NCI-H510A treated with DMSO at 0.1 percent for 48 hours (cell line): ENCODE data around the gene RNF146.
"Not testable (repeated sequence)": the region's sequence is repeated elsewhere in the genome, so short reads cannot be mapped to it uniquely, and the experiment has no call there.

Experiments used
- DNase-seq: peaks from one replicate; lab custom pipeline; 2025; lab: John Stamatoyannopoulos, UW

Gene RNF146

DNA sequence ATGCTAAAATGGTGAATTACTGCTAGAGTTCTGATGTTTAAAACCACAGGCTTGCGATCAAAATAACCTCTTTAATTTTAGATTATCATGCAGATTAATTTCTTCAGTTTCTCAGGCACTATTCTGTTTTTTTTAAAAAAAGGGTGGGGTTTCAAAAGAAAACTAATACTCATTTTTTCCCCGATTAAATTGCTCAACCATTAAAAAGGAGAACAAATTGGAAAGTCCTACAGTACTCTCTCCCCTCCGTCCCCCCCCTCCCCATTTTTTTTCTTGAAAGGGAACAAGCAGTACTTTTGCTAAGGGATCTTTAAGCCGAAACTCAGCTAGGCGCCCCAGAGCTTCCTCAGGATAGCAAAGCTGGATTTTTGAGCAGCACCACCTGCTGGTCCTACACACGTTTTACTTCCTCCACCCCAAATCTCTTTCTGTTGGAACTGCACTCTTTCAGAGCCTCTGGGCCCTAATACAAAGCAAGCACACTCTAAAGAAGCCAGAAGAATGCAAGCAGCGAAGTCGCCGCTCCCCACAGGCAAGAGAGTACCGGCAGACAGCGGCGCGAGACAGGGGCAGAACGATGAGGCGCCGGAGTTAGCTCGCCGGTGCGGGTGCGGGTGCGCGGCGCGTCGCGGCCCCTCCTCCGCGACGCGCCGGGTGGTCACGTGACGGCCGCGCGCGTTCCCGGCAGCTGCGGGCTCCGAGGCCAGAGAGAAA, at the start of gene RNF146:
Gene RNF146, plus strand, starts transcription at position 687 of the 714 bp plus-strand sequence. CDS start 13,475 bp downstream, outside the sequence.
- DNase-seq: peak; percentile 71

DNA sequence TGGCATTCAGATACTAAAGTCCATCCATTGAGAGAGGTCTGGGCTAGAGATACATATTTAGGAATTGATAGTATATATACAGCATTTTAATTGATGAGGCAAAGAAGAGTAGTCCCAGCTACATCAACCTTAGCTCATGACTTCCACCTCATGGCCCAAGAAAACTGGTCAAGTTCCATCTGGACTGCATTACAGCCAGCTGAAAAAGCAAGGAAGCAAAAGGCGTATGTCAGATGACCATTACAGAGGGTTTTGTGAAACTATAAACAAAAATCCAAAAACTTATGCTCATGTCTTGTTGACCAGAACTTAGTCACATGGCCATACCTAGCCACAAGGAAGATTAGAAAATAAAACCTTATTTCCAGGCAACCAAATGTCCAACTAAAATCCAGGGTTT, 46.8 kb upstream of the RNF146 start:
- no peak for DNase-seq

DNA sequence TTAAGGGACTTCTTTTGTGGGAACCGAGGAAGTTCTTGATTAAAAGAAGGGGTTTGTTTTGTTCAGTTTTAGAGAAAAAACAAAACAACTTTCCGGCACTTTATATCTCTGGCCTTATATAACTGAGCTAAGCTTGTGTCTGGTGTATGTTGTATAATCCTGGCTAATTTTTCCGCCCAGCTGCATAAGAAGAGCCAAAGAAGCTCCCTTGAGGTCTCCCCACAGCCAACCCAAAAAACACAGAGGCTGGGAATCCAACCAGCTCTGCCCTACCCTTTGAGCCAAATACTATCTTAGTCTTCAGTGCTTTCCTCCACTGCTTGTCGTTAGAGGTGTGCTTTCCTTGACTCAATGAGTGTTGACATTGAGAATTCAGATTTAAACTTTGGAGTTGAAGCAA, 45.5 kb upstream of the RNF146 start:
- no peak for DNase-seq

DNA sequence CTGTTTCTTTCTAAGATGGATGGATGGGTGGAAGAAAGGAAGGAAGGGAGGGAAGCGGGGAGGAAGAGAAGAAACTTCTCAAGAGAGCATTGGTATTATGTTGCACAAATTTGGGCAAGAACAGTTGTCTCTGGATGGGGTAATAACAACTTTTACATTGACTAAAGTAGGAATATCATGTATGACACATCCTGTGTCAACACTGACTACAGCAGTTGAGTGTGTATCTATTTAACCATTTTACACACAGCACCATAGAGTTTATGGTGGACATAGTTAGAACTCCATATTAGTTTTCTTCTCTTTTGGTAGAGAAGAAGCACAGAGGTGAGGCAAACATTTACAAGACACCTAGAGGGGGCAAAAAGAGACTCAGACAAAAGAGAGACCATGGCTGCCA, 44.2 kb upstream of the RNF146 start:
- DNase-seq: no peak

DNA sequence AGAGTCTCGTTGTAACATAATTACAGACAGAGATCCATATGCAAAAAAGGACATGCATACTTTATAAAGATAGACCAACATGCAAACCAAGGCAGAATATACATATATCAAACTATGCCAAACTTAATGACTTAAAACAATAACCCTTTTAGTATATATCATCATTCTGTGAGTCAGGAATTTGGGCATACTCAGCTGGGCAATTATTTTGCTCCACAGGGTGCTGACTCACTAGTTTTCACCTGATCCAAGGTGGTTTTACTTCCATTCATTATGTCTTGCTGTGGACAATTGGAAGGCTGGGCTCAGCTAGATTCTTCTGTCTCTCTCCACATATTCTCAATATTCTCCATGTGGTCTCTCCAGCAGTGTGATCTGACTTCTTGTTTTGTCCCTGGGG, 41.2 kb upstream of the RNF146 start:
- DNase-seq: no peak

DNA sequence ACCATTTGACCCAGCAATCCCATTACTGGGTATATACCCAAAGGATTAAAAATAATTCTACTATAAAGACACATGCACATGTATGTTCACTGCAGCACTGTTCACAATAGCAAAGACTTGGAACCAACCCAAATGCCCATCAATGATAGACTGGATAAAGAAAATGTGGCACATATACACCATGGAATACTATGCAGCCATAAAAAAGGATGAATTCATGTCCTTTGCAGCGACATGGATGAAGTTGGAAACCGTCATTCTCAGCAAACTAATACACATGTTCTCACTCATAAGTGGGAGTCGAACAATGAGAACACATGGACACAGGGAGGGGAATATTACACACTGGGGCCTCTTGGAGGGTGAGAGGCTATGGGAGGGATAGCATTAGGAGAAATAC, 32.8 kb upstream of the RNF146 start:
- DNase-seq: not testable (repeated sequence)

DNA sequence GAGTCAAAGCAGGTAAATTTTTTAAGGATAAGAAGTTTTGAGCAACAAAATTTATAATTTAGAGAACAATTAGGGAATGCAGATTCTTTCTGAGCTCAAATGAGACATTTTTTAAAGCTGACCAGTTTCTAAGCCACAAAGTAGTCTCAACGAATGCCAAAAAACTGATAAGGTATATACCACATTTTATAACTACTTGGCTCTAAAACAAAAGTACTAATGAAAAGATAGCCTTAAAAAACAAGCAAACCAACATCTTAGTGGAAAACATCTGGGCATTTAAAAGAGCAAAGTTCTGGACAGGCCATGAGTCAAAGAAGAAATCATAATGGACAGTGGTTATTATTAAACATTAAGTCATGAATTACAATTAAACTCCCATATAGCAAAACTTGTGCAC, 23.2 kb upstream of the RNF146 start:
- no peak for DNase-seq

- no peak for DNase-seq
Observed at GRCh38 chr6:127247114-127248096, 19.3 kb upstream of the RNF146 start.

- no peak for DNase-seq
Observed at GRCh38 chr6:127249621-127250020, 17.0 kb upstream of the RNF146 start.

- DNase-seq: no peak
Observed at GRCh38 chr6:127255286-127255685, 11.4 kb upstream of the RNF146 start.

DNA sequence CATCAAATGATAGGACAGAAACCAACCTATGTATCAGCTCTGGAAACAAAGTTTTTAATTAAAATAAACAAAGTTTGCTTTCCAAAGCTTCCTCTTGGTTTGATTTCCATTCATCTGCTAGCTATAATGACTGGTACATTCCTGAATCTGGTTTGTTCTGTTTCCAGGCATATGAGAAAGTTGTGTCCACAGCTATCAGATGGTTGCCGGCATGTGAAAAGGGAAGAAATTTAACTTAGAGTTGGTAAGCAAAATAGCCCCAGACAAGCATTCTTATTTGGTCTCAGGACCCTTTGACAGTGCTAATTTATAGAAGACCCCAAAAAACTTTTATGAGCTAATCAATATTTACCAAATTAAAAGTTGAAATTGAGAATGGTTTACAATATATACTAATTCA, 3.8 kb upstream of the RNF146 start:
- DNase-seq: no peak

GRCh38 chr6:127263481-127263880, 3.2 kb upstream of the RNF146 start:
- DNase-seq: no peak

- DNase-seq: peak; percentile 18
Observed at GRCh38 chr6:127266892-127267645, 405 bp downstream of the RNF146 start.

GRCh38 chr6:127267646-127268625, 1.3 kb downstream of the RNF146 start:
- no peak for DNase-seq

DNA sequence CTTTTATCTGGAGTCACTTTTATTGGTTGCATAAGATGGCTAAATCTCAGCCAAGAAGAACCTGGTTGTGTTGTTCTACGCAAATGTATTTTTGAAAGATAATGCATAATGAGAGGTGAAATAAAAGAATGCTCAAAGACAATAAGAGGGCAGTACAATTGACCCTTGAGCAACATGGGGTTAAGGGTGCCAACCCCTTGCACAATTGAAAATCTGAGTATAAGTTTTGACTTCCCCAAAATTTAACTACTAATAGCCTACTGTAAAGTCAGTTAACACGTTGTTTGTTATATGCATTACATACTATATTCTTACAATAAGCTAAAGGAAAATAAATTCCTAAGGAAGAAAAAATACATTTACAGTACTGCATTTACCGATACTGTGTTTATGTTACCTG, 5.9 kb downstream of the RNF146 start:
- no peak for DNase-seq

- DNase-seq: no peak
Observed at GRCh38 chr6:127273499-127273898, 6.8 kb downstream of the RNF146 start.

- no peak for DNase-seq
Observed at GRCh38 chr6:127276331-127276730, 9.7 kb downstream of the RNF146 start.

- DNase-seq: no peak
Observed at GRCh38 chr6:127277878-127278843, 11.5 kb downstream of the RNF146 start.

DNA sequence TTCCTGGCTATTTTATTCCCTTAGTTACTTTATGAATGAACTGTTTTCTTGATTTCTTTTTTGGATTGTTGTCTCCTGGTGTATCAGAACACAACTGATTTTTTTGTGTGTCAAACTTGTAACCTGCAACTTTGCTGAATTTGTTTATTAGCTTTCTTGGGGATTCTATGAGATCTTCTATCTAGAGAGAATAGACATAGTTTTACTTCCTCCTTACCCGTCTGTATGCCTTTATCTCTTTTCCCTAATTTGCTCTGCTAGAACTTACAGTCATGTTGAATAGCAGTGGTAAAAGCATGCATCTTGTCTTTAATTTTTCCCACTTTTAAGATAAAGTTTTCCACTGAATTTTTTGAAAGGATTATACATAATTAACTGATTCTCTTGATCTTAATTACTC, 13.2 kb downstream of the RNF146 start:
- no peak for DNase-seq

GRCh38 chr6:127282184-127282583, 15.5 kb downstream of the RNF146 start:
- DNase-seq: no peak
